ENCODE results near the gene IGSF5.

GRCh38 chr21:39851002-39851618 lies 106.1 kb downstream of the IGSF5 start:
- TF ChIP-seq POLR2A (IDR thresholded peaks at IDR 0.05; ENCODE audit: low read length) (no peak), GATA1 (IDR thresholded peaks at IDR 0.05; ENCODE audit: low read depth, low read length) (no peak)
